Gastrocnemius medialis (tissue), 4 donors: ENCODE data around the gene AMT. TPM values are rescaled to one million over a fixed set of nuclear protein-coding genes. Genes with fewer than 3 reads are reported as not detected.
"Not testable (repeated sequence)": the region's sequence is repeated elsewhere in the genome, so short reads cannot be mapped to it uniquely, and the experiment has no call there.

ENCODE experiments used
- ATAC-seq, 2 donors: fragments of 150-250 bp; one replicate each; pipeline ENCODE4 v1.9.1; 2016
- DNase-seq, 2 donors: peaks; one replicate each; pipeline ENCODE4 v3.0.0-alpha.2; 2019
- H3K27ac ChIP-seq, 4 donors: fragments of 200-600 bp; sonication (generic); 1 replicate in 1 of 4; 2 replicates in 3 of 4; pipeline ENCODE4 v1.5.1; 2016 to 2018; ENCODE audit warnings: mild to moderate bottlenecking in 2 of 4, moderate library complexity in 1 of 4
- H3K27me3 ChIP-seq, 3 donors: fragments of 200-600 bp; sonication (generic) in 2 of 3; 1 replicate in 1 of 3; 2 replicates in 2 of 3; pipeline versions ENCODE4 v1.5.1 to v1.6.0; 2016 to 2019; ENCODE audit warnings: mild to moderate bottlenecking in 1 of 3, moderate library complexity in 1 of 3
- H3K36me3 ChIP-seq, 2 donors: fragments of 200-600 bp; sonication (generic) in 1 of 2; one replicate each; pipeline ENCODE4 v1.5.1; 2017 to 2018
- H3K4me1 ChIP-seq, 2 donors: fragments of 200-600 bp; sonication (generic) in 1 of 2; one replicate each; pipeline ENCODE4 v1.5.1; 2016 to 2017; ENCODE audit warnings: mild to moderate bottlenecking in 2 of 2
- H3K4me3 ChIP-seq, 4 donors: fragments of 200-600 bp; sonication (generic) in 3 of 4; 1 replicate in 1 of 4; 2 replicates in 3 of 4; pipeline ENCODE4 v1.5.1; 2016 to 2019; ENCODE audit warnings: mild to moderate bottlenecking in 2 of 4
- H3K9me3 ChIP-seq, 3 donors: fragments of 200-600 bp; sonication (generic) in 2 of 3; 1 replicate in 1 of 3; 2 replicates in 2 of 3; pipeline ENCODE4 v1.5.1; 2016 to 2019
- CTCF ChIP-seq, 5 experiments: fragments of 450-650 bp in 3 of 5; fragments of 200-600 bp in 2 of 5; sonication (generic) in 2 of 5; IDR thresholded peaks in 4 of 5; conservative IDR thresholded peaks in 1 of 5; 1 replicate in 4 of 5; 2 replicates in 1 of 5; pipeline ENCODE4 v1.5.1; 2016 to 2019; ENCODE audit warnings: antibody characterized with exemption in 5 of 5, mild to moderate bottlenecking in 3 of 5, moderate library complexity in 3 of 5
- POLR2A ChIP-seq, 2 donors: fragments of 450-650 bp; IDR thresholded peaks; one replicate each; pipeline ENCODE4 v1.6.1; 2017; ENCODE audit warnings: antibody characterized with exemption in 2 of 2, mild to moderate bottlenecking in 2 of 2, moderate library complexity in 2 of 2
- in situ Hi-C, 4 donors: fragments of 200-750 bp; cut with MboI; loops; one replicate each; pipeline versions ENCODE4 v1.15.0 to v1.8.0; 2017; ENCODE audit warnings: low sequenced_read_pairs in 4 of 4
- intact Hi-C: fragments of 100-400 bp; cut with DNase I; formaldehyde crosslinking; loops from one replicate; pipeline ENCODE4 v1.15.1; 2023; ENCODE audit warnings: low total_unique reads
- total RNA-seq, 4 donors: library from RNA; depleted of rRNA; stranded (reverse); fragments of >200 nt; gene quantifications; one replicate each; pipeline versions ENCODE4 v1.1.0 to v1.2.3, GENCODE V29; 2016

AMT gene
- total RNA-seq, 4 donors from 2014 or later, result 0.52 to 1.3 (median 1.1) TPM; not detected in 1

- peaks cover 0 to 9% of the 10 kb centered on the region in 2 donors for H3K36me3 ChIP-seq
- intact Hi-C loops (loop anchor here (2.0 to 5.0 kb wide), 3 partner anchors 52 to 319 kb away; partner anchors contain the start of genes DAG1, GPX1 and QRICH1), in situ Hi-C loops (no loop called here)
- ATAC-seq (no peak), DNase-seq (no peak)
- H3K27ac ChIP-seq, result peak overlapping the region; percentile 85 to 96 (median 92)
- peaks cover 59 to 61% of the 10 kb centered on the region in 2 donors for H3K4me1 ChIP-seq
- TF ChIP-seq POLR2A (IDR thresholded peaks at IDR 0.05), result no peak
- no peak for TF ChIP-seq CTCF (IDR thresholded peaks at IDR 0.05 in 4 of 5, conservative IDR thresholded peaks at IDR 0.05 in 1 of 5)
- peak overlapping the region; percentile 67 to 97 (median 76) for H3K4me3 ChIP-seq
- H3K9me3 ChIP-seq, result no peaks in the 10 kb centered on the region
- H3K27me3 ChIP-seq, result no peaks in the 10 kb centered on the region
These were observed 11.3 kb downstream of the AMT start for GRCh38 chr3:49410846-49411534.

DNA sequence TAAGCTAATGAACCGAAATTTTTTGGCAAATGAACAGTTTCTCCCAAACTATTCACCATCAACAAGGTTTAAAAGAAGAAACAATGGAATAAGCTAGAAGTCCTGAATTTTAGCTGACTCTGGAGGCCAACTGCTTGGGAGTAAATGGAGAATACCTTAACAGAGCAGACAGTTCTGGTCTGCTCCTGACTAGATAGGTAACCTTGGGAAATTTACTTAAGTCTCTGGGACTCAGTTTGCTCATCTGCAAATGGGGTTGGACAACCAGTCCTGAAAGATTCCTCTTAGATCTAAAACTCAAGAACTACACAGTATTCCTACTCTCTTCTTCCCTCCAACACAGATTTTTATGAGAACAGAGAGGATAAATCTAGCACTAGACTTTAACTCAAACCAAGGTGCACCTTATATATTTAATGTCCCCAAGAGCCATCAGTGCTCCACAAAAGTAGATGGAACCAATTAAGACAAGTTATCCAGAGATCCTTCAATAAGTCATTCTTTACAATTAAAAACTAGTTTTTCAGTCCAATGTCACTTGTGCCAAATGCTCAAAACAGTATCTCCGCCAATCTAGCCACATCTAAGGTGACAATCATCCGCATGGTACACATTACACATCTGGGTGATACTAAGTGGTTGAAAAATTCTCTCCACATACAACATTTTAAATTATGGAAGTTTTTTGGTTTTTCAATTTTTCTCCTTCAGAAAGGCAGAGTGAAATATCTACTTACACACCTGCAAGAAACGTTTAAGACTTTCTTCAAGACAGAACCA is 12.0 kb downstream of the AMT start:
- peaks cover 65 to 66% of the 10 kb centered on the region in 2 donors for H3K4me1 ChIP-seq
- H3K4me3 ChIP-seq, result peak overlapping the region; percentile 67 to 97 (median 76)
- ATAC-seq (no peak), DNase-seq (no peak)
- peak overlapping the region; percentile 85 to 96 (median 92) for H3K27ac ChIP-seq
- in situ Hi-C loops, result no loop called here
- intact Hi-C loops, result loop anchor here (2.0 to 5.0 kb wide), 3 partner anchors 51 to 318 kb away; partner anchors contain the start of genes DAG1, GPX1 and QRICH1
- H3K36me3 ChIP-seq, result peaks cover 0 to 9% of the 10 kb centered on the region in 2 donors
- H3K27me3 ChIP-seq, result no peaks in the 10 kb centered on the region
- H3K9me3 ChIP-seq, result no peaks in the 10 kb centered on the region
- TF ChIP-seq CTCF (IDR thresholded peaks at IDR 0.05 in 4 of 5, conservative IDR thresholded peaks at IDR 0.05 in 1 of 5) (no peak), POLR2A (IDR thresholded peaks at IDR 0.05) (no peak)

GRCh38 chr3:49406571-49407565 is 15.4 kb downstream of the AMT start:
- H3K36me3 ChIP-seq, result no peaks in the 10 kb centered on the region
- DNase-seq (no peak), ATAC-seq (no peak)
- intact Hi-C loops, result no loop called here
- H3K27ac ChIP-seq, result peak overlapping the region; percentile 66 to 96 (median 92)
- H3K9me3 ChIP-seq, result no peaks in the 10 kb centered on the region
- no peaks in the 10 kb centered on the region for H3K27me3 ChIP-seq
- TF ChIP-seq POLR2A (IDR thresholded peaks at IDR 0.05) (no peak), CTCF (IDR thresholded peaks at IDR 0.05 in 4 of 5, conservative IDR thresholded peaks at IDR 0.05 in 1 of 5) (no peak)
- no peak overlapping the region for H3K4me3 ChIP-seq
- in situ Hi-C loops, result no loop called here
- peaks cover 72 to 77% of the 10 kb centered on the region in 2 donors for H3K4me1 ChIP-seq

DNA sequence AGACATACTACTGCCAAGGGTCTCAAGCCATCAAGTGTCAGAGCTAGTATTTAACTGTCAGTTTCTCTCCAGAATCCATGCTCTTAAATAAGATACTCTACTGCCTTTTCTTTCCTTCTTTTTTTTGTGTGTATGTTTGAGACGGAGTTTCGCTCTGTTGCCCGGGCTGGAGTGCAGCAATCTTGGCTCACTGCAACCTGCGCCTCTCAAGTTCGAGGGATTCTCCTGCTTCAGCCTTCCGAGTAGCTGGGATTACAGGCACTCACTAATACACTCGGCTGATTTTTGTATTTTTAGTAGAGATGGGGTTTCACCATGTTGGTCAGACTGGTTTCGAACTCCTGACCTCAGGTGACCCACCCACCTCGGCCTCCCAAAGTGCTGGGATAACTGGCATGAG is 16.7 kb downstream of the AMT start:
- H3K27me3 ChIP-seq, DNase-seq, H3K36me3 ChIP-seq, H3K4me3 ChIP-seq, H3K9me3 ChIP-seq, intact Hi-C loops, in situ Hi-C loops: not testable (repeated sequence)
- H3K4me1 ChIP-seq, result peaks cover 83 to 85% of the 10 kb centered on the region in 2 donors
- H3K27ac ChIP-seq, result peak overlapping the region; percentile 66 to 96 (median 92)
- ATAC-seq, result peak in 1 of 2 donors; percentile 50
